SK-N-SH (cell line): Measurements from ENCODE around the gene IL17RA. TPM values are rescaled to one million over a fixed set of nuclear protein-coding genes. Genes with fewer than 3 reads are reported as not detected.
"Not testable (repeated sequence)": the region's sequence is repeated elsewhere in the genome, so short reads cannot be mapped to it uniquely, and the experiment has no call there.

Source experiments
- CTCF ChIA-PET: fragments of 300-600, 350-600 bp; formaldehyde crosslinking; extraction: SDS; loops from one replicate; lab custom pipeline; 2021; lab: Yijun Ruan, JAX
- POLR2A ChIA-PET: fragments of 350-600 bp; sonication (Branson Sonifier 250); formaldehyde crosslinking; extraction: SDS; loops from one replicate; lab custom pipeline; 2020; ENCODE audit warnings: antibody characterized with exemption, inconsistent platforms; lab: Yijun Ruan, JAX
- DNase-seq: peaks from one replicate; pipeline ENCODE4 v3.0.0; 2012
- H2AFZ ChIP-seq: fragments of 200-600 bp; sonication (generic); 2 replicates; pipeline ENCODE4 v1.8.1; 2016; ENCODE audit warnings: antibody characterized with exemption, mild to moderate bottlenecking, low read depth
- H3F3A ChIP-seq: fragments of 200-600 bp; sonication (generic); replicated peaks from 2 replicates; pipeline ENCODE3; 2016; ENCODE audit warnings: antibody characterized with exemption, mild to moderate bottlenecking; ENCODE audit not compliant: insufficient read depth
- H3K27ac ChIP-seq, 2 experiments: fragments of 200-500 bp in 1 of 2; fragments of 200-600 bp in 1 of 2; sonication (Bioruptor generic) in 1 of 2; sonication (generic), shearing (Covaris generic) in 1 of 2; 2 replicates each; pipeline versions ENCODE4 v1.5.1 to v1.6.1; 2014 to 2016; ENCODE audit warnings: low read depth in 2 of 2, inconsistent platforms in 1 of 2, low read length in 1 of 2, mild to moderate bottlenecking in 1 of 2, mixed read lengths in 1 of 2
- H3K27me3 ChIP-seq: fragments of 200-600 bp; sonication (generic), shearing (Covaris generic); 2 replicates; pipeline ENCODE4 v1.6.1; 2016; ENCODE audit warnings: mixed run types; ENCODE audit not compliant: insufficient read depth
- H3K36me3 ChIP-seq, 2 experiments: fragments of 200-500 bp in 1 of 2; fragments of 200-600 bp in 1 of 2; sonication (Bioruptor generic) in 1 of 2; sonication (generic) in 1 of 2; replicated peaks in 1 of 2; 2 replicates each; pipeline versions ENCODE3 to v1.5.1; 2014 to 2016; ENCODE audit warnings: low read length in 1 of 2, mild to moderate bottlenecking in 1 of 2; ENCODE audit not compliant: insufficient read depth in 2 of 2, control insufficient read depth in 1 of 2
- H3K4me1 ChIP-seq, 2 experiments: fragments of 200-500 bp in 1 of 2; fragments of 200-600 bp in 1 of 2; sonication (Bioruptor generic) in 1 of 2; sonication (generic), shearing (Covaris generic) in 1 of 2; 2 replicates each; pipeline versions ENCODE4 v1.5.1 to v1.6.1; 2014 to 2016; ENCODE audit warnings: low read depth in 1 of 2, low read length in 1 of 2, mixed run types in 1 of 2; ENCODE audit not compliant: insufficient read depth in 2 of 2, control insufficient read depth in 1 of 2
- H3K4me2 ChIP-seq: fragments of 200-600 bp; sonication (generic), shearing (Covaris generic); 2 replicates; pipeline ENCODE4 v1.6.1; 2017; ENCODE audit warnings: mixed run types
- H3K4me3 ChIP-seq, 2 experiments: fragments of 200-500 bp in 1 of 2; fragments of 200-600 bp in 1 of 2; sonication (Bioruptor generic) in 1 of 2; sonication (generic), shearing (Covaris generic) in 1 of 2; 2 replicates each; pipeline versions ENCODE4 v1.5.1 to v1.8.1; 2014 to 2016; ENCODE audit warnings: low read depth in 2 of 2, inconsistent platforms in 1 of 2, low read length in 1 of 2, mild to moderate bottlenecking in 1 of 2, mixed read lengths in 1 of 2, moderate library complexity in 1 of 2
- H3K79me2 ChIP-seq: fragments of 200-600 bp; sonication (generic); 2 replicates; pipeline ENCODE4 v1.8.1; 2017; ENCODE audit warnings: mild to moderate bottlenecking; ENCODE audit not compliant: insufficient read depth
- H3K9ac ChIP-seq: fragments of 200-600 bp; sonication (generic); 2 replicates; pipeline ENCODE4 v1.6.1; 2017; ENCODE audit warnings: mixed run types
- H3K9me2 ChIP-seq: fragments of 200-600 bp; sonication (generic); 2 replicates; pipeline ENCODE4 v1.6.1; 2017; ENCODE audit warnings: mixed run types
- H3K9me3 ChIP-seq: fragments of 200-600 bp; sonication (generic); 2 replicates; pipeline ENCODE4 v1.6.1; 2017; ENCODE audit warnings: mixed run types, mild to moderate bottlenecking, moderate library complexity
- H4K20me1 ChIP-seq: fragments of 200-600 bp; sonication (generic); 2 replicates; pipeline ENCODE4 v1.6.1; 2017; ENCODE audit warnings: mild to moderate bottlenecking, mixed run types; ENCODE audit not compliant: insufficient read depth
- ELF1 ChIP-seq: IDR thresholded peaks from 2 replicates; pipeline ENCODE4 v1.4.0; 2012
- EP300 ChIP-seq, 2 experiments: IDR thresholded peaks; 2 replicates each; pipeline versions ENCODE4 v1.4.0 to v1.6.1; 2012; ENCODE audit warnings: borderline replicate concordance in 1 of 2, low read depth in 1 of 2, low read length in 1 of 2
- FOSL2 ChIP-seq: IDR thresholded peaks from 2 replicates; pipeline ENCODE4 v1.4.0; 2012; ENCODE audit warnings: low read depth, mild to moderate bottlenecking, moderate library complexity, borderline replicate concordance
- FOXJ3 ChIP-seq: sonication (generic); formaldehyde crosslinking; IDR thresholded peaks from 2 replicates; pipeline ENCODE4 v1.5.1; 2020; ENCODE audit warnings: mild to moderate bottlenecking, missing genetic modification reagents
- FOXM1 ChIP-seq: IDR thresholded peaks from 2 replicates; pipeline ENCODE4 v1.4.0; 2012; ENCODE audit warnings: low read depth, mild to moderate bottlenecking
- GABPA ChIP-seq: IDR thresholded peaks from 2 replicates; pipeline ENCODE4 v1.4.0; 2012; ENCODE audit warnings: low read depth, mild to moderate bottlenecking
- NFIC ChIP-seq: IDR thresholded peaks from 2 replicates; pipeline ENCODE4 v1.4.0; 2012; ENCODE audit warnings: borderline replicate concordance
- RCOR1 ChIP-seq: fragments of 150-350 bp; IDR thresholded peaks from 2 replicates; pipeline ENCODE4 v1.6.1; 2017; ENCODE audit warnings: antibody characterized with exemption, low read length
- RFX5 ChIP-seq: IDR thresholded peaks from 2 replicates; pipeline ENCODE4 v1.6.1; 2012; ENCODE audit warnings: mild to moderate bottlenecking, improper control_type of control experiment, low read length
- TCF12 ChIP-seq: IDR thresholded peaks from 2 replicates; pipeline ENCODE4 v1.4.0; 2012
- WGBS: methylation state at CpG from one replicate; pipeline ENCODE4 v1.1.6; 2017; ENCODE audit warnings: low lambda C conversion rate; 5-methylcytosine and 5-hydroxymethylcytosine counted together
- polyA plus RNA-seq, 3 experiments: library from polyadenylated mRNA; depleted of rRNA; stranded (reverse); fragments of >200 nt; gene quantifications; 2 replicates each; pipeline ENCODE4 v1.2.3, GENCODE V29; 2012
- TF ChIP-seq, protein P1 (sequence below): fragments of 150-350 bp; IDR thresholded peaks from 2 replicates; pipeline ENCODE4 v1.6.1; 2017; ENCODE audit warnings: antibody characterized with exemption, low read length, low read depth, borderline replicate concordance
- TF ChIP-seq, protein P2 (sequence below): IDR thresholded peaks from 2 replicates; pipeline ENCODE4 v1.4.0; 2012; ENCODE audit warnings: low read depth, borderline replicate concordance
- TF ChIP-seq, protein P3 (sequence below): fragments of 200-600 bp; sonication (generic); IDR thresholded peaks from 2 replicates; pipeline ENCODE4 v1.6.1; 2017; ENCODE audit warnings: antibody characterized with exemption, mild to moderate bottlenecking, moderate library complexity
- TF ChIP-seq, protein P4 (sequence below): fragments of 150-350 bp; IDR thresholded peaks from 2 replicates; pipeline ENCODE4 v1.6.1; 2016; ENCODE audit warnings: mild to moderate bottlenecking, low read depth, low read length
- TF ChIP-seq, protein P5 (sequence below): IDR thresholded peaks from 2 replicates; pipeline ENCODE4; 2012

The IL17RA gene
- polyA plus RNA-seq, 1 of the 3 experiments (the other 2 are of a cell fraction), result 4.5 TPM

DNA sequence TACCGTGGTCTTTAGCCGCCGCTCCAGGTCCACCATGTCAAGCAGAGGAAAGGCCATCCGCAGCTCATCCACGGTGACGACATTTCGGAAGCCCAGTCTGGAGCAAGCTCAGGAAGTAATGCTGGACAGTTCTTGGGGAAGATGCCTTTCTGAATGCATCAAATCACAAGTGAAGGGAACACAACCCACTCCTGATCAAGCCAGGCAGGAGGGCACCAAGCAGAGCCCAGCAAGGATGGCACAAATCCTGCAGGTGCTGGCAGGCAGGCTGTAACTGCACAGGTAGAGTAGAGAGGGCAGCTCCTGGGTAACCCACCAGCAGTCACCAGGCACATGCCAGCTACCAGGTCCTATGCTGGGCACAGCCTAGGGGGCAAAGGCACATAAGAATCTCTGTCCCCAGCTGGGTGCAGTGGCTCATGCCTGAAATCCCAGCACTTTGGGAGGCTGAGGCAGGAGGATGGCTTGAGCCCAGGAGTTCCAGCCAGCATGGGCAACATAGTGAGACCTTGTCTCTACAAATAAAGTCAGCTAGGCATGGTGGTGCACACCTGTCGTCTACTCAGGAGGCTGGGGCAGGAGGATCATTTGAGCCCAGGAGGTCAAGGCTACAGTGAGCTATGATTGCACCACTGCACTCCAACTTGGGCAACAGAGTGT is 60.4 kb downstream of the IL17RA start (continued):
- no peak for TF ChIP-seq FOXJ3
- TF ChIP-seq, protein P1, sequence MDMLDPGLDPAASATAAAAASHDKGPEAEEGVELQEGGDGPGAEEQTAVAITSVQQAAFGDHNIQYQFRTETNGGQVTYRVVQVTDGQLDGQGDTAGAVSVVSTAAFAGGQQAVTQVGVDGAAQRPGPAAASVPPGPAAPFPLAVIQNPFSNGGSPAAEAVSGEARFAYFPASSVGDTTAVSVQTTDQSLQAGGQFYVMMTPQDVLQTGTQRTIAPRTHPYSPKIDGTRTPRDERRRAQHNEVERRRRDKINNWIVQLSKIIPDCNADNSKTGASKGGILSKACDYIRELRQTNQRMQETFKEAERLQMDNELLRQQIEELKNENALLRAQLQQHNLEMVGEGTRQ, result no peak
- TF ChIP-seq RCOR1, result no peak
- no peak for TF ChIP-seq EP300 (IDR thresholded peaks at IDR 0.05; ENCODE audit: borderline replicate concordance in 1 of 2, low read depth in 1 of 2, low read length in 1 of 2)
- TF ChIP-seq FOSL2, result no peak
- TF ChIP-seq NFIC, result no peak

DNA sequence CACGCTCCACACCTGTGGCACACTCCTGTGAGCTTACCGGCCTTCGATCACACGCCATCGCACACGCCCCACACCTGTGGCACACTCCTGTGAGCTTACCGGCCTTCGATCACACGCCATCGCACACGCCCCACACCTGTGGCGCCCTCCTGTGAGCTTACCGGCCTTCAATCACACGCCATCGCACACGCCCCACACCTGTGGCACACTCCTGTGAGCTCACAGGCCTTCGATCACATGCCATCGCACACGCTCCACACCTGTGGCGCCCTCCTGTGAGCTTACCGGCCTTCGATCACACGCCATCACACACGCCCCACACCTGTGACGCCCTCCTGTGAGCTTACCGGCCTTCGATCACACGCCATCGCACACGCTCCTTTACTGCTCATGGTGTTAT is 62.7 kb downstream of the IL17RA start:
- H3K79me2 ChIP-seq, result peaks cover 31% of the 10 kb centered on the region; the same call in 1 of the 2 replicates
- CTCF ChIA-PET, result interaction anchor here (1.6 kb wide), 1 partner anchor 24 kb away, joined by 9 read pairs; no protein-coding TSS in a partner anchor

DNA sequence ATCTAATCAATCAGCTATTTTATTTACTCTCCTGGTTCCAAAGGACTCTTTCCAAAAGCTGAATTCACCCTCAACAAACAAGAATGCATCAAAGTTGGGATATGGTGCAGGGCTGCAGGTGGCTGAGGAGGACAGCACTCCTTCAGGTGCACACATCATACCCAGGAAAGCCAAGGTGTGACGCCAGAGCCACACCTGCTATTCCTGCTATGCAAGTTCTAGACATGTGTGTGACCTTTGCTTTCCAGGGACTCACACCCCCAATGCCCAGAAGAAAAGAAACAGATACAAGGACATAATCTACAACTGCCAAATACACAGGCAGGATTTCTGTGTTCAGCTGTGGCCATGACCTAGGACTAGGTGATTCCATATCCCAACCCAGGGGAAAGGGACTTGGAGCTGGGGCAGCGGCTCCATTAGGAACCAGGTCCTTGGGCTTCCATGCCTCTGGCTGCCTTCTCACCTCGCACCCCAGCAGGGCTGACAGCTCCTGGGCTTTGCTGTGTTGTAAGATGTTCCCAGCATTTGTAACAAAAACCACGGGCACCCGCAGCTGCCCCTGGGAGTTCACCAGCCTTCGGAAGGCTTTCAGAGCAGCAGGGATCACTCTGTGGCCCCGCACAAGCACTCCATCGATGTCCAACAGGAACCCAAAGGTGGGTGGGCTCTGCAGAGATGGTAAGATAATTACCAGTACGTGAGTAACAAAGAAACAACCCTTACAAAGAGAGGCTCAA is 64.4 kb downstream of the IL17RA start:
- Histone ChIP-seq H3K4me3 (no peak overlapping the region), H3K79me2 (peaks cover 48% of the 10 kb centered on the region), H3F3A (no peaks in the 10 kb centered on the region), H4K20me1 (peaks cover 31% of the 10 kb centered on the region), H3K9ac (no peak overlapping the region), H3K4me2 (no peak overlapping the region), H3K9me3 (no peaks in the 10 kb centered on the region), H2AFZ (no peak overlapping the region), H3K27me3 (no peaks in the 10 kb centered on the region), H3K36me3 (peaks cover 0 to 13% of the 10 kb centered on the region in 2 experiments), H3K9me2 (no peaks in the 10 kb centered on the region), H3K4me1 (no peaks in the 10 kb centered on the region), H3K27ac (no peak overlapping the region)
- ChIA-PET CTCF (interaction anchor here (0.8 kb wide), 1 partner anchor 22 kb away, joined by 4 read pairs; no protein-coding TSS in a partner anchor), POLR2A (no interaction called here)
- DNase-seq, result no peak
- 86% methylated on average over 5 of the region's 9 CpGs for WGBS
- TF ChIP-seq FOSL2 (no peak), ELF1 (no peak), FOXM1 (no peak), RFX5 (no peak), TCF12 (no peak), GABPA (no peak)
- TF ChIP-seq, protein P1, result no peak
- TF ChIP-seq, protein P2, sequence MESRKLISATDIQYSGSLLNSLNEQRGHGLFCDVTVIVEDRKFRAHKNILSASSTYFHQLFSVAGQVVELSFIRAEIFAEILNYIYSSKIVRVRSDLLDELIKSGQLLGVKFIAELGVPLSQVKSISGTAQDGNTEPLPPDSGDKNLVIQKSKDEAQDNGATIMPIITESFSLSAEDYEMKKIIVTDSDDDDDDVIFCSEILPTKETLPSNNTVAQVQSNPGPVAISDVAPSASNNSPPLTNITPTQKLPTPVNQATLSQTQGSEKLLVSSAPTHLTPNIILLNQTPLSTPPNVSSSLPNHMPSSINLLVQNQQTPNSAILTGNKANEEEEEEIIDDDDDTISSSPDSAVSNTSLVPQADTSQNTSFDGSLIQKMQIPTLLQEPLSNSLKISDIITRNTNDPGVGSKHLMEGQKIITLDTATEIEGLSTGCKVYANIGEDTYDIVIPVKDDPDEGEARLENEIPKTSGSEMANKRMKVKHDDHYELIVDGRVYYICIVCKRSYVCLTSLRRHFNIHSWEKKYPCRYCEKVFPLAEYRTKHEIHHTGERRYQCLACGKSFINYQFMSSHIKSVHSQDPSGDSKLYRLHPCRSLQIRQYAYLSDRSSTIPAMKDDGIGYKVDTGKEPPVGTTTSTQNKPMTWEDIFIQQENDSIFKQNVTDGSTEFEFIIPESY, result no peak
- TF ChIP-seq, protein P3, sequence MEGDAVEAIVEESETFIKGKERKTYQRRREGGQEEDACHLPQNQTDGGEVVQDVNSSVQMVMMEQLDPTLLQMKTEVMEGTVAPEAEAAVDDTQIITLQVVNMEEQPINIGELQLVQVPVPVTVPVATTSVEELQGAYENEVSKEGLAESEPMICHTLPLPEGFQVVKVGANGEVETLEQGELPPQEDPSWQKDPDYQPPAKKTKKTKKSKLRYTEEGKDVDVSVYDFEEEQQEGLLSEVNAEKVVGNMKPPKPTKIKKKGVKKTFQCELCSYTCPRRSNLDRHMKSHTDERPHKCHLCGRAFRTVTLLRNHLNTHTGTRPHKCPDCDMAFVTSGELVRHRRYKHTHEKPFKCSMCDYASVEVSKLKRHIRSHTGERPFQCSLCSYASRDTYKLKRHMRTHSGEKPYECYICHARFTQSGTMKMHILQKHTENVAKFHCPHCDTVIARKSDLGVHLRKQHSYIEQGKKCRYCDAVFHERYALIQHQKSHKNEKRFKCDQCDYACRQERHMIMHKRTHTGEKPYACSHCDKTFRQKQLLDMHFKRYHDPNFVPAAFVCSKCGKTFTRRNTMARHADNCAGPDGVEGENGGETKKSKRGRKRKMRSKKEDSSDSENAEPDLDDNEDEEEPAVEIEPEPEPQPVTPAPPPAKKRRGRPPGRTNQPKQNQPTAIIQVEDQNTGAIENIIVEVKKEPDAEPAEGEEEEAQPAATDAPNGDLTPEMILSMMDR, result no peak
- TF ChIP-seq, protein P4, sequence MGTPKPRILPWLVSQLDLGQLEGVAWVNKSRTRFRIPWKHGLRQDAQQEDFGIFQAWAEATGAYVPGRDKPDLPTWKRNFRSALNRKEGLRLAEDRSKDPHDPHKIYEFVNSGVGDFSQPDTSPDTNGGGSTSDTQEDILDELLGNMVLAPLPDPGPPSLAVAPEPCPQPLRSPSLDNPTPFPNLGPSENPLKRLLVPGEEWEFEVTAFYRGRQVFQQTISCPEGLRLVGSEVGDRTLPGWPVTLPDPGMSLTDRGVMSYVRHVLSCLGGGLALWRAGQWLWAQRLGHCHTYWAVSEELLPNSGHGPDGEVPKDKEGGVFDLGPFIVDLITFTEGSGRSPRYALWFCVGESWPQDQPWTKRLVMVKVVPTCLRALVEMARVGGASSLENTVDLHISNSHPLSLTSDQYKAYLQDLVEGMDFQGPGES, result no peak
- TF ChIP-seq, protein P5, sequence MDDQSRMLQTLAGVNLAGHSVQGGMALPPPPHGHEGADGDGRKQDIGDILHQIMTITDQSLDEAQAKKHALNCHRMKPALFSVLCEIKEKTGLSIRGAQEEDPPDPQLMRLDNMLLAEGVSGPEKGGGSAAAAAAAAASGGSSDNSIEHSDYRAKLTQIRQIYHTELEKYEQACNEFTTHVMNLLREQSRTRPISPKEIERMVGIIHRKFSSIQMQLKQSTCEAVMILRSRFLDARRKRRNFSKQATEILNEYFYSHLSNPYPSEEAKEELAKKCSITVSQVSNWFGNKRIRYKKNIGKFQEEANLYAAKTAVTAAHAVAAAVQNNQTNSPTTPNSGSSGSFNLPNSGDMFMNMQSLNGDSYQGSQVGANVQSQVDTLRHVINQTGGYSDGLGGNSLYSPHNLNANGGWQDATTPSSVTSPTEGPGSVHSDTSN, result no peak

More for the DNA sequence above, 62.7 kb downstream of the IL17RA start:
- H3K27me3 ChIP-seq, H3K27ac ChIP-seq, DNase-seq, H3K4me2 ChIP-seq, H3F3A ChIP-seq, H3K9ac ChIP-seq, H3K9me2 ChIP-seq, H3K9me3 ChIP-seq, H3K4me3 ChIP-seq, H2AFZ ChIP-seq, H3K4me1 ChIP-seq, POLR2A ChIA-PET: not testable (repeated sequence)
- Histone ChIP-seq H3K36me3 (peaks cover 3 to 24% of the 10 kb centered on the region in 2 experiments), H4K20me1 (peaks cover 17% of the 10 kb centered on the region)
- WGBS, result 98% methylated on average over 30 of the region's 30 CpGs
